MM.1S (cell line): ENCODE results near the gene PLTP.
"Not testable (repeated sequence)": the region's sequence is repeated elsewhere in the genome, so short reads cannot be mapped to it uniquely, and the experiment has no call there.

Experiments
- DNase-seq: peaks from one replicate; pipeline ENCODE4 v3.0.0-alpha.2; 2015
- H2AFZ ChIP-seq: fragments of 300-600 bp; sonication (generic); 2 replicates; pipeline ENCODE4 v1.6.0; 2016; ENCODE audit warnings: antibody characterized with exemption, low read length
- H3F3A ChIP-seq: fragments of 300-600 bp; sonication (generic); 2 replicates; pipeline ENCODE4 v1.6.1; 2016; ENCODE audit warnings: mild to moderate bottlenecking, antibody characterized with exemption, low read length, moderate library complexity, mixed read lengths; ENCODE audit not compliant: insufficient read depth
- H3K27ac ChIP-seq: fragments of 300-600 bp; sonication (generic); 2 replicates; pipeline ENCODE4 v1.5.1; 2016; ENCODE audit warnings: mild to moderate bottlenecking, low read length
- H3K27me3 ChIP-seq: fragments of 300-600 bp; sonication (generic); replicated peaks from 2 replicates; pipeline ENCODE4 v1.6.0; 2016; ENCODE audit warnings: low read length; ENCODE audit not compliant: insufficient read depth
- H3K36me3 ChIP-seq: fragments of 300-600 bp; sonication (generic); replicated peaks from 2 replicates; pipeline ENCODE4 v1.6.1; 2016; ENCODE audit warnings: mild to moderate bottlenecking, low read length, mixed read lengths; ENCODE audit not compliant: insufficient read depth
- H3K4me1 ChIP-seq: fragments of 300-600 bp; sonication (generic); 2 replicates; pipeline ENCODE4 v1.6.1; 2016; ENCODE audit warnings: low read length, mixed read lengths
- H3K4me2 ChIP-seq: fragments of 300-600 bp; sonication (generic); 2 replicates; pipeline ENCODE4 v1.6.0; 2016; ENCODE audit warnings: low read depth, low read length
- H3K4me3 ChIP-seq: fragments of 300-600 bp; sonication (generic); 2 replicates; pipeline ENCODE4 v1.5.1; 2016; ENCODE audit warnings: low read length, mixed read lengths
- H3K79me2 ChIP-seq: fragments of 300-600 bp; sonication (generic); 2 replicates; pipeline ENCODE4 v1.6.1; 2016; ENCODE audit warnings: mixed run types, low read length, mixed read lengths
- H3K9ac ChIP-seq: fragments of 300-600 bp; sonication (generic); 2 replicates; pipeline ENCODE4 v1.6.1; 2016; ENCODE audit warnings: low read length, mixed read lengths
- H3K9me2 ChIP-seq: fragments of 300-600 bp; sonication (generic); replicated peaks from 2 replicates; pipeline ENCODE4 v1.6.1; 2016; ENCODE audit warnings: mild to moderate bottlenecking, low read length, mixed read lengths; ENCODE audit not compliant: insufficient read depth
- H3K9me3 ChIP-seq: fragments of 300-600 bp; sonication (generic); replicated peaks from 2 replicates; pipeline ENCODE4 v1.6.1; 2016; ENCODE audit warnings: mild to moderate bottlenecking, low read length, mixed read lengths; ENCODE audit not compliant: insufficient read depth
- H4K20me1 ChIP-seq: fragments of 300-600 bp; sonication (generic); 2 replicates; pipeline ENCODE4 v1.6.1; 2016; ENCODE audit warnings: mild to moderate bottlenecking, low read length, moderate library complexity, mixed read lengths; ENCODE audit not compliant: insufficient read depth
- EZH2 ChIP-seq: fragments of 300-600 bp; sonication (generic); optimal IDR thresholded peaks from 2 replicates; pipeline ENCODE3; 2017; ENCODE audit warnings: low read depth, mild to moderate bottlenecking, antibody characterized with exemption, low read length, mixed read lengths
- EZH2phosphoT487 ChIP-seq: fragments of 300-600 bp; sonication (generic); IDR thresholded peaks from 2 replicates; pipeline ENCODE4 v1.6.1; 2018; ENCODE audit warnings: antibody characterized with exemption, low read length
- TF ChIP-seq, protein P1 (sequence below): fragments of 300-600 bp; sonication (generic); IDR thresholded peaks from 2 replicates; pipeline ENCODE4 v1.5.1; 2016; ENCODE audit warnings: antibody characterized with exemption, low read length, mixed read lengths

The PLTP gene

DNA sequence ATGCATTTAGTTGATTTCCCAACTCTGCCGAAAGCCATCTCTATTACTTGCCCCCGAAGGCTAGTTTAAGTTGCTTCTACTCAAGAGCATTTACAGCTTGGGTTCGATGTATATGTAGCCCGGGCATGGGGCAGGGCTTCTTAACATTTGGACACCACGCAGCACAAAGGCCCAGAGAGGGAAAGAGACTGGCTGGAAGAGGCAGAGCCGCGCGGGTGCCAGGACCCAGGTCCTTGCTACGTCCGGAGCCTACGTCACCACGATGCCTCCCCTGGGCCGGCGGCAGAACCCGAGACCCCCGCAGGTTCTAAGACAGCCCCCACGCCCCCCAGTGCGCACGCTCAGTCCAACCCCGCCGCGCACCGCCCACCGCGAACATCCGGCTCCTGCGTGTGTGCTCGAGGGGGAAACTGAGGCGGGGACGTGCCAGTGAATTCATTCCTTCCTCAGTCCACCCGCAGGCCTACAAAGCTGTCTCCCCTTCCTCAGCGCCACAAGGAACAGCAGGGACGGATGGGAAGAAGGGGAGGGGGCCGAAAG, 22.2 kb upstream of the PLTP start:
- peaks cover 4% of the 10 kb centered on the region; the same call in 1 of the 2 replicates for H3F3A ChIP-seq
- peak overlapping the region; percentile 93; the same call in 1 of the 2 replicates for H3K27ac ChIP-seq
- H3K36me3 ChIP-seq = peaks cover 2% of the 10 kb centered on the region; the same call in 1 of the 2 replicates
- peak; percentile 39 for DNase-seq
- H3K4me1 ChIP-seq = peaks cover 4% of the 10 kb centered on the region; the same call in 1 of the 2 replicates
- H3K79me2 ChIP-seq = peaks cover 36% of the 10 kb centered on the region
- H3K4me3 ChIP-seq = peak overlapping the region; percentile 97
- H2AFZ ChIP-seq = peak overlapping the region; percentile 63
- H3K27me3 ChIP-seq = no peaks in the 10 kb centered on the region
- H3K9ac ChIP-seq = peak overlapping the region; percentile 100
- H3K4me2 ChIP-seq = peak overlapping the region; percentile 87
- TF ChIP-seq EZH2 (no peak), EZH2phosphoT487 (no peak)
- TF ChIP-seq, protein P1, sequence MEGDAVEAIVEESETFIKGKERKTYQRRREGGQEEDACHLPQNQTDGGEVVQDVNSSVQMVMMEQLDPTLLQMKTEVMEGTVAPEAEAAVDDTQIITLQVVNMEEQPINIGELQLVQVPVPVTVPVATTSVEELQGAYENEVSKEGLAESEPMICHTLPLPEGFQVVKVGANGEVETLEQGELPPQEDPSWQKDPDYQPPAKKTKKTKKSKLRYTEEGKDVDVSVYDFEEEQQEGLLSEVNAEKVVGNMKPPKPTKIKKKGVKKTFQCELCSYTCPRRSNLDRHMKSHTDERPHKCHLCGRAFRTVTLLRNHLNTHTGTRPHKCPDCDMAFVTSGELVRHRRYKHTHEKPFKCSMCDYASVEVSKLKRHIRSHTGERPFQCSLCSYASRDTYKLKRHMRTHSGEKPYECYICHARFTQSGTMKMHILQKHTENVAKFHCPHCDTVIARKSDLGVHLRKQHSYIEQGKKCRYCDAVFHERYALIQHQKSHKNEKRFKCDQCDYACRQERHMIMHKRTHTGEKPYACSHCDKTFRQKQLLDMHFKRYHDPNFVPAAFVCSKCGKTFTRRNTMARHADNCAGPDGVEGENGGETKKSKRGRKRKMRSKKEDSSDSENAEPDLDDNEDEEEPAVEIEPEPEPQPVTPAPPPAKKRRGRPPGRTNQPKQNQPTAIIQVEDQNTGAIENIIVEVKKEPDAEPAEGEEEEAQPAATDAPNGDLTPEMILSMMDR = no peak
- H4K20me1 ChIP-seq = no peaks in the 10 kb centered on the region
- H3K9me3 ChIP-seq = no peaks in the 10 kb centered on the region
- no peaks in the 10 kb centered on the region for H3K9me2 ChIP-seq

DNA sequence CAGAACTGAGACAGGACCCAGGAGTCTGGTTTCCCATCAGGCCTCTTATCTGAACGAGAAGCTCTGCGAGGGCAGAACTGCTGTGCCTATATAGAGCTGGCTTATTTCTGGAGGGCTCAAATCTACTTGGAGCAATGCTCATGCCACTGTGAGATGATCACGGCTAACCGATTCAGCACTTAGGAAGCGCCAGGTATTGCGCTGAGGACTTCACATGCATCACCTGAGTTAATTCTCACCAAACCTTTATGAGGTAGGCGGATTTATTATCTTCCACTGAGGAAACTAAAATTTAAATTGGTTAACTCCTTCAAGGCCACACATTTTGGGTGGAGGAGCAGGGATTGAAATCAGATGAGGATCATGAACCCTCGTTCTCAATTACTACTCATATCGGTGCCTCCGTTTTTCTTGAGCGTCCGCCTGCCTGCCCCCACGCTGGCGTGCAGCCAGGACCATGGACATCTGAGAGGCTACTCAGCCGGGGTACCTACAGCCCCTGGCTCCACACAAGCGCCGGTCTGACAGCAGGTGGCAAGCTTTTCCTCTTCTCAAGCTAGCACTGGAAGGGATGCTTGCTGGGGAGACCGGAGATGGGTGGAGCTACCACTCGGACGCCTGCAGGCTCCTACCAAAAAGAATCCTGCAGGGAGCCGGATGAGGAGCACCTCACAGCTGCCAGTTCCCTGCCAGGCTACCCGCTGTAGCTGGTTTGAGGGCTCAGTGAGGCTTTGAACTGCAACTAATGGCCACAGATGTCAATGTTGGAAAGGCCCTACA, 21.5 kb upstream of the PLTP start:
- no peaks in the 10 kb centered on the region for H4K20me1 ChIP-seq
- H3K9me2 ChIP-seq = no peaks in the 10 kb centered on the region
- H2AFZ ChIP-seq = peak overlapping the region; percentile 63
- H3K79me2 ChIP-seq = peaks cover 36% of the 10 kb centered on the region
- H3K4me1 ChIP-seq = peaks cover 4% of the 10 kb centered on the region; the same call in 1 of the 2 replicates
- peak; percentile 76 for DNase-seq
- peaks cover 4% of the 10 kb centered on the region; the same call in 1 of the 2 replicates for H3F3A ChIP-seq
- peak overlapping the region; percentile 87 for H3K4me2 ChIP-seq
- no peaks in the 10 kb centered on the region for H3K27me3 ChIP-seq
- H3K9ac ChIP-seq = peak overlapping the region; percentile 100; the same call in 1 of the 2 replicates
- no peaks in the 10 kb centered on the region for H3K9me3 ChIP-seq
- H3K27ac ChIP-seq = peak overlapping the region; percentile 93; the same call in 1 of the 2 replicates
- H3K4me3 ChIP-seq = peak overlapping the region; percentile 97
- peaks cover 2% of the 10 kb centered on the region; the same call in 1 of the 2 replicates for H3K36me3 ChIP-seq
- TF ChIP-seq, protein P1 = peak; percentile 42
- TF ChIP-seq EZH2phosphoT487 = no peak

DNA sequence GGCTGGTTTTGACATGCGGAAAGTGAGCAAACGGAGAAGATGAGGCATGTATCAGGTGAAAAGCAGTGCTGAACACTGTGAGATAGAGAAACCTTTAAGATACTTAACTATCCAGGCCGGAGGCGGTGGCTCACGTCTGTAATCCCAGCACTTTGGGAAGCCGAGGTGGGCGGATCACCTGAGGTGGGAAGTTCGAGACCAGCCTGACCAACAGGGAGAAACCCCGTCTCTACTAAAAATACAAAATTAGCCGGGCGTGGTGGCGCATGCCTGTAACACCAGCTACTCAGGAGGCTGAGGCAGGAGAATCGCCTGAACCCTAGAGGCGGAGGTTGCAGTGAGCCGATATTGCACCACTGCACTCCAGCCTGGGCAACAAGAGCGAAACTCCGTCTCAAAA, 19.7 kb upstream of the PLTP start:
- not testable (repeated sequence) for H3K4me3 ChIP-seq, H2AFZ ChIP-seq, H3K4me1 ChIP-seq, H3K27me3 ChIP-seq, H3K27ac ChIP-seq, H3K9me2 ChIP-seq, H3K4me2 ChIP-seq, H3K9ac ChIP-seq, DNase-seq, H3K9me3 ChIP-seq, H3K36me3 ChIP-seq, H3F3A ChIP-seq, H4K20me1 ChIP-seq
- peaks cover 24% of the 10 kb centered on the region for H3K79me2 ChIP-seq
